Activated CD8-positive, alpha-beta T cell treated with anti-CD3 and anti-CD28 coated beads for 36 hours (primary cell): Measurements from ENCODE around the gene HNF4A. TPM values are rescaled to one million over a fixed set of nuclear protein-coding genes. Genes with fewer than 3 reads are reported as not detected.

ENCODE experiments used
- ATAC-seq: fragments of 200-7000 bp; cut with Tn5 transposase; one replicate; pipeline ENCODE4 v1.10.0; 2021; ENCODE audit warnings: mild to moderate bottlenecking, moderate library complexity
- CTCF ChIA-PET: fragments of 350-600 bp; sonication (Branson Sonifier 250); formaldehyde crosslinking; loops from one replicate; lab custom pipeline; 2021; ENCODE audit warnings: antibody characterized with exemption; lab: Charles Lee
- POLR2A ChIA-PET: fragments of 350-600 bp; sonication (Branson Sonifier 250); formaldehyde crosslinking; loops from one replicate; lab custom pipeline; 2021; ENCODE audit warnings: antibody characterized with exemption; lab: Charles Lee
- DNase-seq: peaks from one replicate; pipeline ENCODE4 v3.0.0-alpha.2; 2020
- H3K27ac Mint-ChIP-seq: one replicate; pipeline ENCODE4 v1.8.0; 2021; ENCODE audit warnings: mild to moderate bottlenecking, mixed read lengths
- H3K27me3 Mint-ChIP-seq: one replicate; pipeline ENCODE4 v1.8.0; 2021; ENCODE audit warnings: mixed read lengths
- H3K36me3 Mint-ChIP-seq: one replicate; pipeline ENCODE4 v1.8.0; 2021; ENCODE audit warnings: low read depth, mixed read lengths
- H3K4me1 Mint-ChIP-seq: one replicate; pipeline ENCODE4 v1.8.0; 2021; ENCODE audit warnings: low read depth, mixed read lengths
- H3K4me3 Mint-ChIP-seq: one replicate; pipeline ENCODE4 v1.8.0; 2021; ENCODE audit warnings: mild to moderate bottlenecking, moderate library complexity, mixed read lengths
- H3K9me3 Mint-ChIP-seq: one replicate; pipeline ENCODE4 v1.8.0; 2021; ENCODE audit warnings: mixed read lengths
- CTCF ChIP-seq: fragments of 200-600 bp; IDR thresholded peaks from one replicate; pipeline ENCODE4 v1.8.0; 2022; ENCODE audit warnings: antibody characterized with exemption, mild to moderate bottlenecking
- intact Hi-C: fragments of 100-400 bp; cut with micrococcal nuclease; formaldehyde crosslinking; loops from one replicate; pipeline ENCODE4 v1.10.0; 2022
- microRNA-seq: library from miRNA; unstranded; fragments of <30 nt; microRNA quantifications from one replicate; pipeline ENCODE4 v1.2.0, GENCODE V29; 2022; ENCODE audit warnings: borderline microRNAs expressed, borderline replicate concordance
- total RNA-seq, 2 experiments: library from RNA; stranded (reverse); gene quantifications; one replicate each; pipeline ENCODE4 v1.2.3, GENCODE V29; 2021

Gene HNF4A
- total RNA-seq, 2 experiments from 2014 or later = not detected

DNA sequence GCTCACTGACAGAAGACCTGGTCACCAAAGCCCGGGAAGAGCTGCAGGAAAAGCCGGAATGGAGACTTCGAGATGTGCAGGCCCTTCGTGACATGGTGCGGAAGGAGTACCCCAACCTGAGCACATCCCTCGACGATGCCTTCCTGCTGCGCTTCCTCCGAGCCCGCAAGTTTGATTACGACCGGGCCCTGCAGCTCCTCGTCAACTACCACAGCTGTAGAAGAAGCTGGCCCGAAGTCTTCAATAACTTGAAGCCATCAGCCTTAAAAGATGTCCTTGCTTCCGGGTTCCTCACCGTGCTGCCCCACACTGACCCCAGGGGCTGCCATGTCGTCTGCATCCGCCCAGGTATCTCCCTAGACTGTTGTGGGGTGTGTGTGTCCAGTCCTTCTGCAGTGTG is 124.6 kb downstream of the HNF4A start:
- Mint-ChIP-seq H3K36me3 (peaks cover 27% of the 10 kb centered on the region), H3K27ac (no peak overlapping the region), H3K27me3 (no peaks in the 10 kb centered on the region), H3K9me3 (no peaks in the 10 kb centered on the region), H3K4me1 (peaks cover 22% of the 10 kb centered on the region), H3K4me3 (no peak overlapping the region)
- intact Hi-C loops = no loop called here
- no peak for TF ChIP-seq CTCF
- ATAC-seq = no peak
- no peak for DNase-seq
- POLR2A ChIA-PET = interaction anchor here (1.0 to 1.3 kb wide), 2 partner anchors 8 to 23 kb away, joined by 3 to 4 read pairs; no protein-coding TSS in a partner anchor
- CTCF ChIA-PET = no interaction called here

DNA sequence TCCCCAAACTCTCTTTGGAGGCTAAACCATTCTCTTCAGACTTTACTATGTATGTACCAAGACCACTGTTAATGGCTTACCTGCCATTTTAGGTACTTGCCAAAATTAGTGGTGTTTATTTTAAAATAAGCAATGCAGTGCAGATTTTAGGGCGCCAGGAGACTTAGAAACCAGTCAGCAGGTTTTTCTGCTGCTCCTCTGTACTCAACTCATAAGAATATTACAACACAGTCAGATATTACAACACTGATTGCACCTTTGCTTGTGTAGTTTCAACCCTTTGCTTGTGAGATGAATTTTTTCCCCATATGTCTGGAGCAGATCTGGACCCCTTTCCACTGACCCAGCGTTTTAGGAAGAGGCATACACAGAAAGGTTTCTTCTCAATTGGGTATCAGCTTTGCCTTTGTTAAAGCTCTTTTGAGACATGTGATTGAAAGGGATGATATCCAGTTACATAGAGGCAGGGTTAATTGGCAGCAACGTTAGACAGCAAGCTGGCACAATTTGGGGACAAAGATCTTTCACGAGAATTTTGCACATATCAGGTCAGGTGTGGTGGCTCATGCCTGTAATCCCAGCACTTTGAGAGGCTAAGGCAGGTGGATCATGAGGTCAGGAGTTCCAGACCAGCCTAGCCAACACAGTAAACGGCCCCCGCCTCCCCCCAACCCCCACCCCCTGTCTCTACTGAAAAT is 126.4 kb downstream of the HNF4A start:
- H3K27ac Mint-ChIP-seq = no peak overlapping the region
- TF ChIP-seq CTCF = no peak

DNA sequence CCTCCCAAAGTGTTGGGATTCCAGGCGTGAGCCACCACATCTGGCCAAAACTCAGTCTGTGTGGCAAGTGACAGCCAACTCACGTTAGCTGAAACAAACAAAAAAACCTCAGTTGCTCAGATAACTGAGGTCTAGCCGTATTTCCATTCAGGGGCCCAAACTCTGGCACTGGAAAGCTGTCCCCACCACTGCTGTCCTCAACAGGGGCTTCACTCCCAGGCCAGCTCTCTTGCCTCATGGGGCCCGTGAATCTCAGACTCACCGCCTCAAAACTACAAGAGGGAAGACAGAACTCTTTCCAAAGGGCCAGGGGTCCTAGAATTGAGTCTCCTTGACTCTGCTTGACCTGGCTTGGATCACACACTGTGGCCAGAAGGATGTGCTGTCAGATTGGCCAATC is 127.6 kb downstream of the HNF4A start:
- H3K27ac Mint-ChIP-seq = peak overlapping the region; percentile 25
- no peak for TF ChIP-seq CTCF
- H3K27me3 Mint-ChIP-seq = no peaks in the 10 kb centered on the region
- H3K4me1 Mint-ChIP-seq = peaks cover 5% of the 10 kb centered on the region
- DNase-seq = no peak
- no peak for ATAC-seq
- no peak overlapping the region for H3K4me3 Mint-ChIP-seq
- intact Hi-C loops = no loop called here
- peaks cover 33% of the 10 kb centered on the region for H3K36me3 Mint-ChIP-seq
- ChIA-PET CTCF (no interaction called here), POLR2A (no interaction called here)
- no peaks in the 10 kb centered on the region for H3K9me3 Mint-ChIP-seq

More for the DNA sequence above, 126.4 kb downstream of the HNF4A start:
- no peak for DNase-seq
- H3K9me3 Mint-ChIP-seq = no peaks in the 10 kb centered on the region
- ChIA-PET POLR2A (no interaction called here), CTCF (no interaction called here)
- H3K36me3 Mint-ChIP-seq = peaks cover 33% of the 10 kb centered on the region
- no peak for ATAC-seq
- intact Hi-C loops = no loop called here
- H3K4me1 Mint-ChIP-seq = peaks cover 11% of the 10 kb centered on the region
- no peaks in the 10 kb centered on the region for H3K27me3 Mint-ChIP-seq
- no peak overlapping the region for H3K4me3 Mint-ChIP-seq

Small RNAs within 50 kb of the gene (microRNA-seq; reads per million reads assigned to microRNA genes)
- gene MIR3646 = not detected

Other genes with a start within 250 kb of the HNF4A start
- under 1 TPM; 0.47 to 0.54 TPM for gene JPH2, start 168.5 kb upstream of the HNF4A start, total RNA-seq
- 10 to 100 TPM; 20.9 to 23.3 TPM for gene OSER1, start 144.9 kb upstream of the HNF4A start, total RNA-seq
- under 1 TPM in 1 of 2 experiments, not detected in 1; 0.18 TPM for gene GDAP1L1, start 108.4 kb upstream of the HNF4A start, total RNA-seq
- gene FITM2, start 44.5 kb upstream of the HNF4A start, total RNA-seq = 1 to 10 TPM; 2.0 to 2.1 TPM
- not detected for gene R3HDML, start 18.7 kb upstream of the HNF4A start, total RNA-seq
- 10 to 100 TPM; 15.2 to 19.5 TPM for gene TTPAL, start 120.2 kb downstream of the HNF4A start, total RNA-seq
- gene SERINC3, start 166.4 kb downstream of the HNF4A start, total RNA-seq = 10 to 100 TPM; 43.1 to 44.6 TPM
- gene PKIG, start 226.9 kb downstream of the HNF4A start, total RNA-seq = 1 to 10 TPM; 4.8 TPM